GM18909 (cell line): Measurements from ENCODE around the gene LOXL1.
"Not testable (repeated sequence)": the region's sequence is repeated elsewhere in the genome, so short reads cannot be mapped to it uniquely, and the experiment has no call there.

Experiments
- ATAC-seq: cut with Tn5 transposase; IDR thresholded peaks from one replicate; pipeline ENCODE4 v1.9.1; 2021; ENCODE audit warnings: mild to moderate bottlenecking; ENCODE audit not compliant: unreplicated experiment, poor library complexity

The LOXL1 gene

DNA sequence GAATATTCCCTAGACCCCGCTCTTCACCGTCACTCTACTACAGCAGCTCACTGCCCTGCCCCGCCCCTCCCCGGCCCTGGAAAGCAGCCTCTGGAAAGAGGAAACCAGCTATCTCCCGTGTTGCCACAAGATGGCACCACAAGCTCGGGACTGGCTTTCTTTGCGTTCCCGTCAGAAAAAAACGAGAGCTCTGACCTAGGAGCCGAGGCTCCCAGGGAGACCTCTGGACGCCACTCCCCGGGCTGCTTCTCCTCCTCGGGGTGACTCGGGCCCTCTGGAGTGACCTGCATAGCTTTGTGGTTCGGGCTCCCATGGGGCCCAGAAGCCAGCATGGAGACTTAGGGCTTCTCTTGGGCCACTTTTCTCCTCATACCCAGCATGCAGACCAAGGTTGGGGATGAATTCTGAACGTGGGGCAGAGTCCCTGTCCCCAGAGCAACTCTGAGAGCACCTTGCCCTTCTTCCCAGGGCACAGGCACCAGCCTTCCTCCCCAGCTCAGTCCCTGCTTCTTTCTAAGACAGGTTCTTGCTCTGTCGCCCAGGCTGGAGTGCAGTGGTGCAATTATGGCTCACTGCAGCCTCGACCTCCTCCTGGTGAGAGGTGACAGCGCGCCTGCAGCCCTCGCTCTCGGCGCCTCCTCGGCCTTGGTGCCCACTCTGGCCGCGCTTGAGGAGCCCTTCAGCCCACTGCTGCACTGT is 46.9 kb downstream of the LOXL1 start:
- no peak for ATAC-seq

DNA sequence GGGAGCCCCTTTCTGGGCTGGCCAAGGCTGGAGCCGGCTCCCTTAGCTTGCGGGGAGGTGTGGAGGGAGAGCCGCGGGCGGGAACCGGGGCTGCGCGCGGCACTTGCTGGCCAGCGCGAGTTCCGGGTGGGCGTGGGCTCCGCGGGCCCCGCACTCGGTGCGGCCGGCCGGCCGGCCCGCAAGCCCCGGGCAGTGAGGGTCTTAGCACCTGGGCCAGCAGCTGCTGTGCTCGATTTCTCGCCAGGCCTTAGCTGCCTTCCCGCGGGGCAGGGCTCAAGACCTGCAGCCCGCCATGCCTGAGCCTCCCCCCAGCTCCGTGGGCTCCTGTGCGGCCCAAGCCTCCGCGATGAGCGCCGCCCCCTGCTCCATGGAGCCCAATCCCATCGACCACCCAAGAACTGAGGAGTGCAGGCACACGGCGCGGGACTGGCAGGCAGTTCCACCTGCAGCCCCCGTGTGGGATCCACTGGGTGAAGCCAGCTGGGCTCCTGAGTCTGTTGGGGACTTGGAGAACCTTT is 47.5 kb downstream of the LOXL1 start:
- ATAC-seq = not testable (repeated sequence)

DNA sequence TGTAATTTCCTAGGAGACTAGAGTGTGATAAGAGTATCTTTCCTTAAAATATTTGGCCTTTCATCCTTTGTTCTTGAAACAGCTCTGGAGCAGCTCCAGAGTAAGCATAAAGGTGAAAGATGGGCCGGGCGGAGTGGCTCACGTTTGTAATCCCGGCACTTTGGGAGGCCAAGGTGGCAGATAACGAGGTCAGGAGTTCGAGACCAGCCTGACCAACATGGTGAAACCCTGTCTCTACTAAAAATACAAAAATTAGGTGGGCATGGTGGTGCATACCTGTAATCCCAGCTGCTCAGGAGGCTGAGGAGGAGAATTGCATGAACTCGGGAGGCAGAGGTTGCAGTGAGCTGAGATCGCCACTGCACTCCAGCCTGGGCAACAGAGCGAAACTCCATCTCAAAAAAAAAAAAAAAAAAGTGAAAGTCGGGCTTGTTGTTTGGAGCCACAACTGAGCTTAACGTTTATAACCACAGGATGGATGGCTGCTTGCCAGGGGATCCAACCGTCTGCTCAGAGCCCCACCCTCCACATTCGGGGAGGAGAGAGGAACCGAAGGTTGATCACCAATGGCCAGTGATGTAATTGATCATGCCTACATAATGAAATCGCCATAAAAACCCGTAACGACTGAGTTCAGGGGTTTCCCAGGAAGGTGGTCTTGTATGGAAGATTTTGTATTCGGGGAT is 49.3 kb downstream of the LOXL1 start:
- ATAC-seq = not testable (repeated sequence)

DNA sequence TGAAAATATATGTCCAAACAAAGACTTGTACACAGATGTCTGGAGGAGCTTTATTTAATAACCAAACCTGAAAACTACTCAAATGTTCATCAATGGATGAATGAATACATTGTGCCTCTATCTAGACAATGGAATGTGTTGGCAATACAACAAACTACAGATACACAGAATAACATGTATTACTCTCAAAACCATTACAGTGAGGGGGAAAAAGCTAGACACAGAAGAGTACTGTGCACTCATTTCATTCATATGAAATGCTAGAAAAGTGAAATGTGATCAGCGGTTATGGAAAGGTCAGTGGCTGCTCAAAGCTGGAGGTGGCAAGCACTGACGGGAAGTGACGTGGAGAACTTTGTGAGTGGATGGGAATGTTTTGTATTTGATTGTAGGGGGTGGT is 52.6 kb downstream of the LOXL1 start:
- ATAC-seq = no peak

DNA sequence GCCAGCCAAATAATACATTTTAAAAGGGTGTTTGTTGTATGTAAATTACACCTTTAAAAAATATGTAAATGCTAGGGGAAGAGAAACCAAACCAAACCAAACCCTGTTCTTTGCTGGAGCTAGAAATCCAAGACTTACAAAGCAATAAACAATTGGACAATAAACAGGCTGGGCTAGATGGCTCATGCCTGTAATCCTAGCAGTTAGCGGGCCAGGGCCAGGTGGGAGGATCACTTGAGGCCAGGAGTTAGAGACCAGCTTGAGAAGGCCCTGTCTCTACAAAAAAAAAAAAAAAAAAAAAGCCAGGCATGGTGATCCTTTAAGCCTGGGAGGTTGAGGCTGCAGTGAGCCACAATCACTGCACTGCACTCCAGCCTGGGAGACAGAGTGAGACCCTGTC is 53.4 kb downstream of the LOXL1 start:
- ATAC-seq = no peak

DNA sequence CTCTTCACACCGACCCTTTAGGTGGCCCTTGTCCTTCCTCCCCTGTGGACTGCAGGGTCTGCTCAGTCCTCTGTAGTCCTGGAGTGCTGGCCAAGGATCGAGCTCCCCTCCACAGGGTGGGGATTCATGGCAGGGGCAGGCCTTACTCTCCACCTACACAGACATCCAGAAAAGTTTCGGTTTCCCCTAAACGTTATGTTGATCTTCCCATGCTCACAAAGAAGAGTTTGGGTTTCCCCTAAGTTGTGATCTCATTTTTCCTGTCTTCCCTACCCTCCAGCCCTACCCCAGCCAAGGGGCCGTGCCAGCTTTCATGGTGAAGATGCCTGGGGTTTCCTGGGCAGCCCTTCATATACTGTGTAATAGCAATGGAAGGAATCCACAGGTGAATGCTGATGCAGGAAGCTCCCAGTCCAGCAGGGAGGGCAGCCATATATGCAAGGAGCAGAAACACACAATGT is 55.5 kb downstream of the LOXL1 start:
- no peak for ATAC-seq

DNA sequence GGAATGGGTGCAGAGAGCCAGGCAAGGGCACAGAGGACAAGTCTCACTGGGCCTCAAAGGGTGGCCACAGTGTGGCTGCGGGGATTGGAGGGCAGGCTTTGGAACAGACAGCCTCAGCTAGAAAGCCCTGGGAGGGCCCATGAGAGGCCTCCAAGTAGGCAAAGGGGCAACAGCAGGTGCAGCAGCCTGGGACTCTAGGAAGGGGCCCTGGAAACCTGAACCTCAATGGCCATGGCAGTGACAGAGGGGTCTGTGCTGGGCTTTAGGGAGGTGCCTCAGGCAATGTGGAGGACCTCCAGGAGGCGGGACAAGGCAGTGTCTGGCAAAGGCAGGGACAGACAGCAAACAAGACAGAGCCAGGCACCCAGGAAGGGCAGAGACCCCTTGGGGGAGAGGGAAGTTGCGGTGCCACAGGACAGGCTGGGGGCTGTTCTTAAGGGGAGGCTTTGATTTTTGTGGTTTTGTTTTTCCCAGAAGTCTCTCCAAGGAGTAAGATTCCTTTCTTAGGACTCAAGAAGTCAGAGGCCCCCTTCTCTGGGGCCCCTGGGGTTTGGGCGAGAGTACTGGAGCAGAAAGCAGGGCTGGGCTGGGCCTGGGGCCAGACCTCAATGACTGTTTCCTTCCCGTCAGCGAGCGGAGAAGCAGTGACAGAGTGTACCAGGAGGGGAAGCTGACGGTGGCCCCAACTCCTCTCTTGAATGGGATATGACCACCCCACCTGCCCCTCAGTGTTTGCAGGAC is 56.1 kb downstream of the LOXL1 start:
- ATAC-seq = no peak

DNA sequence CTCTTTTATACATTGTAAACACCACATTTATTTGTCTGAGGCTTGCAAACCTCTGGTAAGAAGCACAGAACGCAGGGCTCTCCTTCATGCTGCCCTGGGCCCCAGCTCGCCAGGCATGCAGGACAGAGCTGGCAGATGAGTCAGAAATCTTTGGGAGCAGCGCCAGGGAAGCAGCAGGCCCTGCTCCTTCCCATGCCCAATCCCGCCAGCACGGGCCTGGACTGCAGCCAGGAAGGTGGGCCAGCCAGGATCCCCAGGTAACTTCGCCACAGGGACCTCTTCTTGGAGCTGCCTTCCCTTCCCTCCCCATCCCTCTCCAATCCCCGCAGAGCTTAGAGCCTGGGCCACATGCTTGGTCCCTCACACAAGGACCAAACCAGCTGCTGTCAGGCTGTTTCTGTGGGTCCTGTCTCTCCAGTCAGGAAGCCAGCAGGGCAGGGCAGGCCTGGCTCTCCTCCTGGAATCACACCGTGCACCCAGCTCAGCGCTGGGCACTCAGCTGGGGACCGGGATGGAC is 57.0 kb downstream of the LOXL1 start:
- no peak for ATAC-seq

DNA sequence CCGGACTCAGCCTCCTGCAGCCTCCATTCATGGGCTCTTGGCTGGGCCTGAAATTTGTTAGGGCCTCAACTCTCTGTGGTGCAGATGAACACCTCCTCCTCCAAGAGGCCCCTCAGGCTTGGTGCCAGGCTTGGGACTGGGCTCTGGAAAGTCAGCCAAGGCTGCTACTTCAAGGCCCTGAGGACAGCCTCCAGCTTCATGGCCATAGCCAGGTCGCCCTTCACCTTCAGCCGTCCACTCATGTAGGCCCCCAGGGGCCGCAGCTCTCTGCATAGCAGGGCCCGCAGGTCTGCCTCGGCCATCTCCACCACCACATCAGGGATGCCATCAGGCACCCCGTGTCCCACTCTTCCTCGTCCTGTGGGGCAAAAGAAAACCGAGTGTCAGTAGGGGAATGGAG is 57.5 kb downstream of the LOXL1 start:
- ATAC-seq = no peak

DNA sequence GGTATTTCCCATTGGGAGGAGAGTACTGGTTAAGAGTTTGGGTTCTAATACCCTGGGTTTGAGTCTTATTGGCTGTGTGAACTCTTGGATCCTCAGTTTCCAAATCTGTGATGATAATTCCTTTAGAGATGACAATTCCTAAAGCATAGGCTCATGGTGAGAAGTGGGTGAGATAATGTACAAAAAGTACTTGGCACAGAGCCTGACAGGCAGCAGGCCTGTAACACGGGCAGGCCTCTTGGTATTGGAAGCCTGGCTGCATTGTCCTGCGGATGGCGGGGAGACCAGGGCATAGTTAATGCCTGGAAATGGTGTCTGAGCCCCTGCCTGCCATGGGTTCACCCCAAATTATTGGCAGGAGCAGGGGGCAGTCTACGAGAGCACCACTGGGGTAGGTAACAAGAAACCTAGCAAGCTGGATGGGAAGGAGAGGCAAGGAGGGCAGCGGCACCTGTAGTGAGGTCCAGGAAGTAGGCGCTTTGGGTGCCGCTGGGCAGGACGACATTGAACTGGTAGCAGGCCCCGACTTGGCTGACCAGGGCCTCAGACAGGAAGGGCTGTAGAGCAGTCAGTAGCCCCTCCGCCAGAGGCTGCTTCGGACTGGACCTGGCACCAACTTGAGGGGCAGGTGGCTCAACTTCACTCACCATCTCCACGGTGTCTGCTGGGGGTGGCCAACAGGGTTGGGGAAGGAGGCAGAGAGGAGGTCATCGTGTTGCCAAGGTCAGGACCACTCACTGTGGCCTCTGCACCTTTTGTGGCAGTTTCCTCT is 58.1 kb downstream of the LOXL1 start:
- ATAC-seq = no peak

DNA sequence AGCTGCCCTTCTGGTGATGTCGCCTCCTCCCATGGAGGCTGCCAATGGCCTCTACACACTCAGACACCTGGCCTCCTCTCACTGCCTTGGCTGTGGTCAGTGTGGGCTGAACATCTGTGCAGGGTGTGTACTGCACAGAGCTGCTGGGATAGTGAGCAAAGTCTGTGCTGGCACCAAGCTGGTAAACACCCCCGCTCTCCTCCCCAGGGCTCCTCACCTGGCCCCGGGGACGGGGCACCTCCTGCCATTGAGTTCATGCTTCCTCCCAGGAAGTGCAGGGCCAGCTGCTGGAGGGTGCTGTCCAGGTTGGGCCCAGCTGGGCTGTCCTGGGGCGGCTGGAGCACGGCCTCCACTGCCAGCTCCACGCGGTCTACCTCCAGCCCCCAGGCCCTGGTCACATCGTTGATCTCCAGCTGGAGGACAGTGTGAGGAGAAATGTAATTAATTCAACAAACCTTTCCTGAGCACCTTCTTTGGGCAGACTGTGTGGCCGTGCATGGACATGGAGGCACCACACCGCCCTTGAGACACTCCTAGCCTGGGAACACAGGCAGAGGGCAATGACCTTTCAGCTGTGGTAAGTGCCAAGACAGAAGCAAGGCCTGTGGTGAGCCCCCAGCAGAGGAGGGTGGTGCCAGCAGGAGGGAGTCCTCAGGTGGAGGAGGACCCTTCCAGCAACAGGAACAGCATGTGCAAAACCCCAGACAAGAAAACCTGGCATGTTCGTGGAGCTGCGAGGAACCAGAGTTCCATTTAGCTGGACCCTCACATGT is 59.0 kb downstream of the LOXL1 start:
- ATAC-seq = no peak

DNA sequence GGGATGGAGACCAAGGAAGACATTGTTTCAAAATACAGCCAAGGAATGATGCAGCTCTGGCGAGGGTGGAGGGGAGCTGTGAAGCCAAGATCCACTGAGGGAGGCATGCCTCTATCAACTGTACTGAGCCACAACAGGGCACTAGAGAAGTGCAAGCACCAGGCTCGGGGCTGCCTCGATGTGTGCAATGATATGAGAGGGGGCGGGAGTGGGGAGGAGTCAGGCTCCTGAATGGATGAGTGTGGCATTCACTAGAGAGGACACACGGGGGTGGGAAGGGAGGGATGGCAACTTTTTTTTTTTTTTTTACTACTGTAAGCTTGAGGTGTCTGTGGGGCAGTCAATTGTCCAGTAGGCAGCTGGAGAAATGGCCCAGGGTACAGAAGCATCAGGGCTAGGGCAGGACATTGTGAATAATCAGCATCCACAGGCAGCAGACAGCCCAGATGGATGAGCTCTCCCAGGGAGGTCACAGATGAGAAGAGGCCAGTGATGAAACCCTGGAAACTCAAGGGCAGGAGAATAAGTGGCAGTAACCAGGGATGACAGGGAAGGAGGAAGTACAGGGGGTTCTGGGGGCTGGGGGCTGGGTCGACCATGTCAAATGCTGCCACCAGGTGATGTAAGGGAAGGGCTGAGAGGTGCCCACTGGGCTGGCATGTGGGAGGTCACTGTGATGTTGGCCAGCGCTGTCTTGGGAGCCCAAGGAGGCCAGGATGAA is 60.0 kb downstream of the LOXL1 start:
- ATAC-seq = no peak

DNA sequence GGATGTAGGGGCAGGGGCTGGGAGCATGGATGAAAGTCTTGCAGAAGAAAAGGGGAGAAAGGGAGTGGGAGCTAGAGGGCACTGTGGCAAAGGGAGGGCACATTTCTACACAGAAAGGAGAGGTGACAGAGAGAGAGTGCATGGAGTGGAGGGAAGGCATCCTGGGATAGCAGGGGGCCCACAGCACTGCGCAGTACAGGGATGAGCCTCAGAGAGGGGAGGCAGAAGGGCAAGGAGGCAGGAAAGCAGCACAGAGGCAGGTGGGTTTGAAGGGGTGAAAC is 60.5 kb downstream of the LOXL1 start:
- ATAC-seq = no peak

DNA sequence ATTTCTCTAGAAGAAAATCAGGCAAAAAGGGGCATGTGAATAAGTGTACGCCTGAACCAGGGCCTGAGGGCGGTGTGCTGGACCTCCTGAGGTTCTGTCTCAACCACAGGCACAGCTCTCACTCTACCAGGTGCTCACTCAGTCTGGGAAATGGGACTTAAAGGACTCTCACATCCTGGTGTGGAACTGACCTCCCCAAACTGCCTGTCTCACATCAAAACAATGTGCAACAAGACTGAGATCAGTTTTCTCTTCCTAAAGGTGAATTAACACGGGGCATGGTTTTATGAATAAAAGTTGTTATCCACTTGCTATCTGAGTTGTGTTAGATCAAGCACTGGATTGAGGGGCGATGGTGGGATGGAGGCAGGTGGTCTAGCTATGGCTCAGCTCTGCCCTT is 61.0 kb downstream of the LOXL1 start:
- ATAC-seq = no peak

DNA sequence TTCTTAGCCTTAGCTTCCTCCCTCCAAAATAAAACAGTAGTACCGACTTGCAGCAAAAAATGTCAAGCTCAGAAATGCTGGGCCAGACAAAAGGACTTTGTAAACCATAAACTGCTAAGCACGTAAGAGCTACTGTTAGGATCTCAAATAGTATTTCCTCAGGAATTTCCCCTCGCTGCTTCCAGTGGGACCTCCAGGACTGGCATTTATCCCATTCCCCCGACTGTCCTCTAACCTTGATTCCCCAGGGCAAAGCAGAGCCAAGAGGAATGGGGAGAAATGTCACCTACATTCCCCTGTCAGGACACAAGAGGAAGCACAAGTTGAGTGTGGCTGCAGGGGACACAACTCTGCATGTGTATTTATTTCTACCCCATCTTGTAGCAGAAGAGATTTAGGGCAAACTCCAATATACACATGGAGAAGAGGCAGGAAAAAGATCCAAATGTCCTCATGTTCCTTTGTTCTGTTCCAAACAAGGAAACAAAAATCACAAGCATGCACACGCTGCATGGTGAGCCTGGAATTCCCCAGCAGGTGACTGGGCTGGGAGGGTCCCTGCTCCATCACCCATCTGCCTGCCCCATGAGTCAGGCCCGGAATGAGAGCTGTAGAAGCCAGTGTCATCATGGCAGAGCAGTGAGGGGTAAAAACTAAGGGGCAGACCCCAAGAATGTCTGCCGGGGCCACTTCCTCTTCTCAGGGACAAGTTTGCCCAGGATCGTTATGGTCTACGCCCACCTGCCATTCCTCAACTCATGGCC is 61.6 kb downstream of the LOXL1 start:
- ATAC-seq = no peak

DNA sequence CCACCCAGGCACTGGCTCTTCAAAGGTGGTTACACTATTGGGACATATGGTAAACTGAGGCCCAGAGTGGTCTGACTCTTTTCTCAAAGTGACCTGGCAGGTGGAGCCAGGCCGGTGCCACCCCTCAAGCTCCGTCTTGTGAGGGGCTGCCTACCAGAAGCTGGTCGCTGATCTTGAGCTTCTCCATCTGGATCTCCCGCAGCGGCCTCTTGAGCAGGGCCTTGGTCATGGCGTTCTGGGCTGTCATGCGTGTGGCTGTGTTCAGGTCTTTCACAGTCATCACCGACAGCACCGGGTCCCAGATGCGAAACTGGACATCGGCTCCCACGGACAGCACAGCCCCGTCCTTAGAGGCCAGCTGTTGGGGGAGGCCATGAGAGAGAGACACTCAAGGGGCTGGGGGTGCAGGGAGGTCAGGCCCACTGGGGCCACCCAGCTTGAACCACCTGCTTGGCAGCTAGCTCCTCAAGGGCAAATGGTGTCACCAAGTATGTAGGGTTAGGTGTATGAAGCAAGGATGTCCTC is 62.2 kb downstream of the LOXL1 start:
- ATAC-seq = no peak

DNA sequence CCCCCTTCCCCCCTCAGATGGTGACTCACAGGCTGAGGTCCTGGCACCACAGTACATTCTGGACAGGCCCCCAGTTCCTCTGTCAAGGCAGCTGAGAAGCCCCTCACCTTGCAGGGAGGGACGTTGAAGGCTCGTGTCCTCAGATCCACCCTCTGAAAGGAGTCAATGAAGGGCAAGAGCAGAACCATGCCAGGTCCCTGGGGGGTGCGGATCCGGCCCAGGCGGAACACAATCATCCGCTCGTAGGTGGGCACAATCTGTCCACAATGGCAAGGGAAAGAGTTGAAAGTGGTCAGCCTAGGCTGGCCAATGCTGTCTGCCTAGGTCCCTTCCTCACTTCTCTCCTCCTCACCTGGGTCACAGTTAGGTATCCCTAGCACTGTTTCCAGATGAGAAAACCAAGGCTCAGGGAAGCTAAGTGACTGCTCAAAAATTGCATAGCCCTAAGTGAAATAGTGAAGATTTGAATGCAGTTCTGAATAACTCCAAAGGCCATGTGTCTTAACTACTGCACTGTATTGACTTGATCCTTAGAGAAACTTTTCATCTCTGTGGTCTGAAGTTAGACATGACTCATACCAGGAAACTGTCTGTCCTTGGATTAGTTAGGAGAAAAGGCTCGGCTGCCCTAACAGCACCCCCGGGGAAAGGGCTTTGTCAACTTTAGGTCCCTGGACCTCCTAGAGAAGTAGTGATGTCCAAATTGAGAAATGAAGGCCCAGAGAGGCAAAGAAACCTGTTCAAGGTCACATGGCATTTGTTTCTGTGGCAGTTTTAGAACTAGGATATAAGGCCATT is 62.9 kb downstream of the LOXL1 start:
- no peak for ATAC-seq
